H1 (cell line): ENCODE data around the gene NEO1. TPM values are rescaled to one million over a fixed set of nuclear protein-coding genes. Genes with fewer than 3 reads are reported as not detected.
A peak's percentile ranks its signal among the peaks of the same experiment; 100 is the strongest.

Experiments used
- CTCF ChIA-PET: fragments of 300-600 bp; sonication (Branson Sonifier 250); formaldehyde crosslinking; loops from one replicate; lab custom pipeline; 2021; ENCODE audit not compliant: partially characterized antibody; lab: Charles Lee
- POLR2A ChIA-PET: fragments of 300-600 bp; sonication (Branson Sonifier 250); formaldehyde crosslinking; loops from one replicate; lab custom pipeline; 2021; ENCODE audit warnings: inconsistent platforms; ENCODE audit not compliant: partially characterized antibody; lab: Charles Lee
- DNase-seq, 2 experiments: peaks; one replicate each; pipeline versions ENCODE4 v3.0.0 to v3.0.0-alpha.2; 2010 to 2022; ENCODE audit warnings: low spot score in 2 of 2, low read depth in 1 of 2, mixed read lengths in 1 of 2
- FAIRE-seq: peaks from 2 replicates; lab custom pipeline; 2011; peaks lifted over from hg19 to GRCh38; lab: Jason Lieb, UNC
- H2AFZ ChIP-seq: 2 replicates; pipeline ENCODE4 v1.8.1; 2012; ENCODE audit warnings: low read length, inconsistent platforms
- H2AK5ac ChIP-seq: 2 replicates; pipeline ENCODE4 v1.6.1; 2013; ENCODE audit warnings: low read depth, low read length
- H2BK120ac ChIP-seq: replicated peaks from 2 replicates; pipeline ENCODE3; 2013; ENCODE audit warnings: low read depth, low read length, inconsistent platforms
- H2BK12ac ChIP-seq: 2 replicates; pipeline ENCODE4 v1.6.1; 2013; ENCODE audit warnings: low read depth, low read length
- H2BK15ac ChIP-seq: 2 replicates; pipeline ENCODE4 v1.6.1; 2013; ENCODE audit warnings: low read length
- H2BK20ac ChIP-seq: 2 replicates; pipeline ENCODE4 v1.6.1; 2013; ENCODE audit warnings: low read length
- H2BK5ac ChIP-seq: 2 replicates; pipeline ENCODE4 v1.6.1; 2013; ENCODE audit warnings: low read depth, low read length
- H3K14ac ChIP-seq: 2 replicates; pipeline ENCODE4 v1.6.1; 2013; ENCODE audit warnings: inconsistent platforms; ENCODE audit not compliant: insufficient read length
- H3K18ac ChIP-seq: 2 replicates; pipeline ENCODE4 v1.6.1; 2013; ENCODE audit warnings: low read length; ENCODE audit errors: extremely low read depth
- H3K23ac ChIP-seq: 2 replicates; pipeline ENCODE4 v1.6.1; 2013; ENCODE audit warnings: inconsistent platforms; ENCODE audit not compliant: insufficient read length
- H3K23me2 ChIP-seq: 2 replicates; pipeline ENCODE4 v1.6.1; 2013; ENCODE audit warnings: low read depth, low read length
- H3K27ac ChIP-seq: 2 replicates; pipeline ENCODE4 v1.6.1; 2011; ENCODE audit warnings: low read depth, low read length, inconsistent platforms
- H3K27me3 ChIP-seq, 4 experiments: replicated peaks in 1 of 4; 1 replicate in 1 of 4; 2 replicates in 3 of 4; pipeline versions ENCODE4 v1.6.1 to v1.8.1; 2011 to 2013; ENCODE audit warnings: low read length in 3 of 4, mild to moderate bottlenecking in 3 of 4, inconsistent platforms in 2 of 4, mixed read lengths in 2 of 4, moderate library complexity in 1 of 4; ENCODE audit not compliant: control insufficient read depth in 3 of 4, insufficient read depth in 3 of 4; ENCODE audit errors: extremely low read depth in 1 of 4
- H3K36me3 ChIP-seq, 4 experiments: 2 replicates each; pipeline versions ENCODE4 v1.6.1 to v1.8.1; 2011 to 2013; ENCODE audit warnings: mild to moderate bottlenecking in 4 of 4, low read length in 3 of 4, moderate library complexity in 2 of 4, control low read depth in 1 of 4, inconsistent platforms in 1 of 4; ENCODE audit not compliant: insufficient read depth in 4 of 4, control insufficient read depth in 2 of 4
- H3K4ac ChIP-seq: replicated peaks from 2 replicates; pipeline ENCODE3; 2013; ENCODE audit warnings: low read length, low read depth, mixed read lengths, inconsistent platforms; ENCODE audit not compliant: insufficient read length
- H3K4me1 ChIP-seq, 4 experiments: replicated peaks in 1 of 4; 1 replicate in 1 of 4; 2 replicates in 3 of 4; pipeline versions ENCODE4 v1.6.1 to v1.8.1; 2011 to 2013; ENCODE audit warnings: low read length in 3 of 4, inconsistent platforms in 2 of 4, mixed read lengths in 1 of 4; ENCODE audit not compliant: insufficient read depth in 4 of 4, control insufficient read depth in 3 of 4
- H3K4me2 ChIP-seq, 2 experiments: 2 replicates each; pipeline versions ENCODE4 v1.6.1 to v1.8.1; 2011 to 2013; ENCODE audit warnings: low read depth in 2 of 2, low read length in 2 of 2, control low read depth in 1 of 2, inconsistent platforms in 1 of 2, mild to moderate bottlenecking in 1 of 2; ENCODE audit not compliant: insufficient read depth in 1 of 2
- H3K4me3 ChIP-seq, 4 experiments: fragments of 200-600, 300-600 bp in 1 of 4; sonication (generic), shearing (Covaris generic), sonication (Bioruptor Twin) in 1 of 4; 2 replicates each; pipeline versions ENCODE4 v1.5.1 to v1.8.1; 2011 to 2016; ENCODE audit warnings: low read length in 4 of 4, low read depth in 3 of 4, control low read depth in 2 of 4, inconsistent platforms in 2 of 4, mild to moderate bottlenecking in 2 of 4, mixed read lengths in 1 of 4, moderate library complexity in 1 of 4; ENCODE audit not compliant: insufficient read depth in 2 of 4; ENCODE audit errors: extremely low read depth in 1 of 4
- H3K56ac ChIP-seq: replicated peaks from 2 replicates; pipeline ENCODE3; 2013; ENCODE audit warnings: low read depth, mild to moderate bottlenecking, mixed read lengths, low read length, inconsistent platforms; ENCODE audit not compliant: insufficient read length
- H3K79me1 ChIP-seq: 2 replicates; pipeline ENCODE4 v1.6.1; 2013; ENCODE audit warnings: low read depth, low read length, control low read depth
- H3K79me2 ChIP-seq, 2 experiments: 2 replicates each; pipeline versions ENCODE4 v1.6.1 to v1.8.1; 2012 to 2013; ENCODE audit warnings: low read length in 2 of 2, mild to moderate bottlenecking in 2 of 2, inconsistent platforms in 1 of 2; ENCODE audit not compliant: insufficient read depth in 2 of 2, control insufficient read depth in 1 of 2
- H3K9ac ChIP-seq, 4 experiments: replicated peaks in 1 of 4; 1 replicate in 1 of 4; 2 replicates in 3 of 4; pipeline versions ENCODE4 v1.6.1 to v1.8.1; 2011 to 2013; ENCODE audit warnings: low read depth in 3 of 4, low read length in 3 of 4, control low read depth in 2 of 4, mild to moderate bottlenecking in 2 of 4, moderate library complexity in 2 of 4, inconsistent platforms in 1 of 4; ENCODE audit errors: extremely low read depth in 1 of 4
- H3K9me3 ChIP-seq, 2 experiments: 2 replicates each; pipeline versions ENCODE4 v1.6.1 to v1.8.1; 2012 to 2013; ENCODE audit warnings: mild to moderate bottlenecking in 2 of 2, moderate library complexity in 2 of 2, control low read depth in 1 of 2, inconsistent platforms in 1 of 2, low read depth in 1 of 2, low read length in 1 of 2, mixed read lengths in 1 of 2; ENCODE audit not compliant: insufficient read depth in 2 of 2
- H4K20me1 ChIP-seq, 2 experiments: replicated peaks in 1 of 2; 2 replicates each; pipeline versions ENCODE3 to v1.8.1; 2011 to 2013; ENCODE audit warnings: inconsistent platforms in 2 of 2, low read length in 2 of 2, mild to moderate bottlenecking in 1 of 2; ENCODE audit not compliant: insufficient read depth in 2 of 2, control insufficient read depth in 1 of 2
- H4K5ac ChIP-seq: 2 replicates; pipeline ENCODE4 v1.6.1; 2013; ENCODE audit warnings: low read length, low read depth, mixed read lengths, inconsistent platforms; ENCODE audit not compliant: insufficient read length
- H4K8ac ChIP-seq: 2 replicates; pipeline ENCODE4 v1.8.0; 2013; ENCODE audit warnings: mild to moderate bottlenecking, moderate library complexity, low read length, inconsistent platforms; ENCODE audit not compliant: insufficient read depth; ENCODE audit errors: extremely low read depth
- H4K91ac ChIP-seq: replicated peaks from 2 replicates; pipeline ENCODE3; 2013; ENCODE audit warnings: low read length, mixed read lengths, inconsistent platforms; ENCODE audit not compliant: insufficient read length
- CTCF ChIP-seq, 3 experiments: IDR thresholded peaks; 1 replicate in 2 of 3; 2 replicates in 1 of 3; pipeline versions ENCODE4 v1.5.1 to v1.6.1; 2011; ENCODE audit warnings: low read length in 3 of 3, mild to moderate bottlenecking in 3 of 3, inconsistent platforms in 2 of 3, low read depth in 1 of 3, moderate library complexity in 1 of 3; ENCODE audit not compliant: insufficient read depth in 1 of 3; ENCODE audit errors: control extremely low read depth in 1 of 3
- RAD21 ChIP-seq, 2 experiments: IDR thresholded peaks in 1 of 2; conservative IDR thresholded peaks in 1 of 2; 2 replicates each; pipeline ENCODE4 v1.6.1; 2011; ENCODE audit warnings: low read depth in 2 of 2, low read length in 2 of 2, improper control_type of control experiment in 1 of 2, inconsistent platforms in 1 of 2, mild to moderate bottlenecking in 1 of 2, moderate library complexity in 1 of 2
- ZNF274 ChIP-seq: IDR thresholded peaks from 2 replicates; pipeline ENCODE4 v1.7.0; 2012; ENCODE audit warnings: low read length, borderline replicate concordance; ENCODE audit errors: extremely low read depth
- WGBS, 2 experiments: shearing (Covaris generic) in 1 of 2; methylation state at CpG; one replicate each; pipeline versions ENCODE4 v1.1.6 to v1.1.7; 2013 to 2015; ENCODE audit warnings: low lambda C conversion rate in 2 of 2, mixed read lengths in 2 of 2, inconsistent platforms in 1 of 2, low coverage in 1 of 2, missing lambda C conversion rate in 1 of 2; ENCODE audit not compliant: insufficient replicate concordance in 2 of 2, insufficient coverage in 1 of 2, insufficient read length in 1 of 2; ENCODE audit errors: extremely low coverage in 1 of 2, missing lambda C conversion rate in 1 of 2; 5-methylcytosine and 5-hydroxymethylcytosine counted together
- polyA plus RNA-seq, 7 experiments: library from polyadenylated mRNA; depleted of rRNA in 3 of 7; stranded (reverse) in 5 of 7; unstranded in 2 of 7; fragments of >200 nt in 5 of 7; fragments of 200-250 nt in 2 of 7; gene quantifications; 1 replicate in 5 of 7; 2 replicates in 1 of 7; 4 replicates in 1 of 7; pipeline versions ENCODE4 v1.2.1 to v1.2.3, GENCODE V29; 2011 to 2013; ENCODE audit warnings: missing spikeins in 2 of 7, mixed read lengths in 2 of 7
- total RNA-seq: library from RNA; stranded (reverse); fragmentation: NEBNext Ultra II Directional; extraction: Animal tissue kit (Norgen Biotek cat#: 25700); gene quantifications from 2 replicates; pipeline ENCODE4 v1.2.1, GENCODE V29; 2021

NEO1 gene
- total and polyA plus RNA-seq, 2 of the 8 experiments (the other 6 are each of a cell fraction or from before 2014, with no cell fraction given) = 36.0 to 51.0 TPM

GRCh38 chr15:73244333-73244732 lies 192.1 kb downstream of the NEO1 start:
- H2BK5ac ChIP-seq = no peak overlapping the region
- no peak overlapping the region for H2AK5ac ChIP-seq
- peak; percentile 88 for FAIRE-seq
- no peak overlapping the region for H3K27ac ChIP-seq
- H2BK20ac ChIP-seq = no peak overlapping the region
- H3K4me2 ChIP-seq = no peak overlapping the region
- TF ChIP-seq ZNF274 (no peak), CTCF (IDR thresholded peaks at IDR 0.05; ENCODE audit: control extremely low read depth in 1 of 3, insufficient read depth in 1 of 3, low read depth in 1 of 3, low read length in 3 of 3) (peak; percentile 35 to 71 (median 61)), RAD21 (IDR thresholded peaks at IDR 0.05 in 1 of 2, conservative IDR thresholded peaks at IDR 0.05 in 1 of 2; ENCODE audit: low read depth in 2 of 2, low read length in 2 of 2) (peak; percentile 73 to 78)
- TF ChIP-seq, all 59 proteins: peak for 2
- no peak overlapping the region for H3K56ac ChIP-seq
- ChIA-PET CTCF (interaction anchor here (0.5 to 6.5 kb wide), 29 partner anchors 8 to 645 kb away, joined by 3 to 71 read pairs (median 3); no protein-coding TSS in a partner anchor), POLR2A (interaction anchor here (1.0 kb wide), 1 partner anchor 191 kb away, joined by 3 read pairs; no protein-coding TSS in a partner anchor)
- H4K20me1 ChIP-seq = peaks cover 1 to 5% of the 10 kb centered on the region in 2 experiments
- no peak overlapping the region for H4K8ac ChIP-seq
- no peak overlapping the region for H2BK15ac ChIP-seq
- H2AFZ ChIP-seq = no peak overlapping the region
- no peaks in the 10 kb centered on the region for H3K23me2 ChIP-seq
- no peak overlapping the region for H3K4ac ChIP-seq
- H3K14ac ChIP-seq = no peak overlapping the region
- no peaks in the 10 kb centered on the region for H3K9me3 ChIP-seq
- WGBS, 2 experiments = 71% methylated on average over 6 of the region's 6 CpGs; no CpG with 5 or more reads in 1 of the 2 experiments
- no peak overlapping the region for H2BK12ac ChIP-seq
- H4K5ac ChIP-seq = no peak overlapping the region
- peak in 1 of 2 experiments; percentile 49 for DNase-seq
- no peaks in the 10 kb centered on the region for H3K4me1 ChIP-seq
- H3K9ac ChIP-seq = no peak overlapping the region
- peaks cover 0 to 5% (median 1%) of the 10 kb centered on the region in 4 experiments; a peak in 5 of 8 replicates for H3K36me3 ChIP-seq
- no peak overlapping the region for H3K23ac ChIP-seq
- H3K79me1 ChIP-seq = no peaks in the 10 kb centered on the region
- no peak overlapping the region for H3K18ac ChIP-seq
- no peak overlapping the region for H4K91ac ChIP-seq
- no peak overlapping the region for H2BK120ac ChIP-seq
- no peak overlapping the region for H3K4me3 ChIP-seq
- no peaks in the 10 kb centered on the region for H3K79me2 ChIP-seq
- H3K27me3 ChIP-seq = no peaks in the 10 kb centered on the region
